Activated T-helper 1 cell treated with anti-CD3 and anti-CD28 coated beads, Interleukin-12 subunit alpha, Interleukin-12 subunit beta, Interleukin-2, Interleukin-4 antibody, amounts not matched to agents 30 ng/mL and 10 ng/mL and 1 ng/mL, durations not matched to agents 14 hours and 24 hours and 36 hours (primary cell): ENCODE data around the gene FAM3A. TPM values are rescaled to one million over a fixed set of nuclear protein-coding genes. Genes with fewer than 3 reads are reported as not detected.

Experiments used
- total RNA-seq: library from RNA; stranded (reverse); gene quantifications from 2 replicates; pipeline ENCODE4 v1.2.3, GENCODE V29; 2022

The FAM3A gene
- total RNA-seq, 1 donor from 2014 or later: 40.1 TPM

Other genes with a start within 250 kb of the FAM3A start
- not detected in 2 replicates for gene TEX28, start 221.1 kb downstream of the FAM3A start, total RNA-seq
- gene TKTL1, start 220.4 kb downstream of the FAM3A start, total RNA-seq: 0.12 and 0.34 TPM in 2 replicates
- 854 and 873 TPM in 2 replicates for gene FLNA, start 141.6 kb downstream of the FAM3A start, total RNA-seq
- 83.3 and 85.5 TPM in 2 replicates for gene EMD, start 136.9 kb downstream of the FAM3A start, total RNA-seq
- 2,208 and 2,261 TPM in 2 replicates for gene RPL10, start 117.9 kb downstream of the FAM3A start, total RNA-seq
- gene DNASE1L1, start 107.0 kb downstream of the FAM3A start, total RNA-seq: 12.4 and 14.5 TPM in 2 replicates
- gene TAFAZZIN, start 104.7 kb downstream of the FAM3A start, total RNA-seq: 65.2 and 69.2 TPM in 2 replicates
- gene ATP6AP1, start 87.6 kb downstream of the FAM3A start, total RNA-seq: 49.8 and 54.3 TPM in 2 replicates
- 110 and 113 TPM in 2 replicates for gene GDI1, start 79.1 kb downstream of the FAM3A start, total RNA-seq
- 84.9 and 95.4 TPM in 2 replicates for gene FAM50A, start 72.1 kb downstream of the FAM3A start, total RNA-seq
- gene PLXNA3, start 58.0 kb downstream of the FAM3A start, total RNA-seq: 45.4 and 61.1 TPM in 2 replicates
- 60.3 and 63.2 TPM in 2 replicates for gene LAGE3, start 37.0 kb downstream of the FAM3A start, total RNA-seq
- gene UBL4A, start 29.6 kb downstream of the FAM3A start, total RNA-seq: 59.2 and 63.5 TPM in 2 replicates
- 19.9 and 23.1 TPM in 2 replicates for gene SLC10A3, start 25.6 kb downstream of the FAM3A start, total RNA-seq
- 72.4 and 74.8 TPM in 2 replicates for gene G6PD, start 30.6 kb upstream of the FAM3A start, total RNA-seq
- 40.7 and 41.2 TPM in 2 replicates for gene IKBKG, start 31.4 kb upstream of the FAM3A start, total RNA-seq
- gene CTAG1A, start 68.9 kb upstream of the FAM3A start, total RNA-seq: not detected in 2 replicates
- gene CTAG1B, start 103.0 kb upstream of the FAM3A start, total RNA-seq: not detected in 2 replicates
- gene CTAG2, start 137.3 kb upstream of the FAM3A start, total RNA-seq: not detected in 2 replicates
- gene GAB3, start 234.8 kb upstream of the FAM3A start, total RNA-seq: 5.1 TPM in 2 replicates
- gene DKC1, start 246.6 kb upstream of the FAM3A start, total RNA-seq: 186 and 188 TPM in 2 replicates